Suppressor macrophage treated with lipopolysaccharide for 1 hour (primary cell): ENCODE measurements around the gene RNU5B-1.

Experiments
- DNase-seq, 3 donors: peaks; one replicate each; pipeline ENCODE4 v3.0.0-alpha.2; 2020 to 2022

The RNU5B-1 gene

GRCh38 chr15:65289261-65289854 is 15.1 kb upstream of the RNU5B-1 start:
- peak in 1 of 3 donors; percentile 12 for DNase-seq

- no peak for DNase-seq
These were observed 14.2 kb upstream of the RNU5B-1 start for GRCh38 chr15:65290228-65290627.

GRCh38 chr15:65292938-65293518 is 11.4 kb upstream of the RNU5B-1 start:
- DNase-seq: no peak

- DNase-seq: no peak
These were observed 5.7 kb upstream of the RNU5B-1 start for GRCh38 chr15:65298731-65299130.

GRCh38 chr15:65300924-65301441 is 3.5 kb upstream of the RNU5B-1 start:
- no peak for DNase-seq

GRCh38 chr15:65302061-65302460 is 2.4 kb upstream of the RNU5B-1 start:
- no peak for DNase-seq

GRCh38 chr15:65303687-65304380 is 643 bp upstream of the RNU5B-1 start:
- DNase-seq: peak in 2 of 3 donors; percentile 32 to 33

- no peak for DNase-seq
These were observed 777 bp downstream of the RNU5B-1 start for GRCh38 chr15:65305150-65305758.

GRCh38 chr15:65305776-65306175 is 1.3 kb downstream of the RNU5B-1 start:
- DNase-seq: no peak

GRCh38 chr15:65306551-65306950 is 2.1 kb downstream of the RNU5B-1 start:
- no peak for DNase-seq

- no peak for DNase-seq
These were observed 3.5 kb downstream of the RNU5B-1 start for GRCh38 chr15:65307978-65308377.

- DNase-seq: no peak
These were observed 5.5 kb downstream of the RNU5B-1 start for GRCh38 chr15:65309882-65310418.

- DNase-seq: no peak
These were observed 6.1 kb downstream of the RNU5B-1 start for GRCh38 chr15:65310431-65311137.

- no peak for DNase-seq
These were observed 7.3 kb downstream of the RNU5B-1 start for GRCh38 chr15:65311760-65312159.

GRCh38 chr15:65312400-65312916 is 8.0 kb downstream of the RNU5B-1 start:
- DNase-seq: no peak

- peak; percentile 84 to 90 (median 84) for DNase-seq
These were observed 14.4 kb downstream of the RNU5B-1 start for GRCh38 chr15:65318870-65319356.

- no peak for DNase-seq
These were observed 18.6 kb downstream of the RNU5B-1 start for GRCh38 chr15:65323071-65323511.

GRCh38 chr15:65326117-65326526 is 21.6 kb downstream of the RNU5B-1 start:
- no peak for DNase-seq

GRCh38 chr15:65326818-65327217 is 22.3 kb downstream of the RNU5B-1 start:
- DNase-seq: no peak

GRCh38 chr15:65327651-65328393 is 23.3 kb downstream of the RNU5B-1 start:
- no peak for DNase-seq

- no peak for DNase-seq
These were observed 24.2 kb downstream of the RNU5B-1 start for GRCh38 chr15:65328506-65329287.
